ENCODE measurements around the gene AUTS2.

- no peak for TF ChIP-seq CTCF (IDR thresholded peaks at IDR 0.05)
- TF ChIP-seq EP300 (IDR thresholded peaks at IDR 0.05) = no peak
- TF ChIP-seq POLR2A (IDR thresholded peaks at IDR 0.05) = no peak
Observed at GRCh38 chr7:70640266-70640833, 1042.1 kb downstream of the AUTS2 start.
